ENCODE results near the gene RPS29.

DNA sequence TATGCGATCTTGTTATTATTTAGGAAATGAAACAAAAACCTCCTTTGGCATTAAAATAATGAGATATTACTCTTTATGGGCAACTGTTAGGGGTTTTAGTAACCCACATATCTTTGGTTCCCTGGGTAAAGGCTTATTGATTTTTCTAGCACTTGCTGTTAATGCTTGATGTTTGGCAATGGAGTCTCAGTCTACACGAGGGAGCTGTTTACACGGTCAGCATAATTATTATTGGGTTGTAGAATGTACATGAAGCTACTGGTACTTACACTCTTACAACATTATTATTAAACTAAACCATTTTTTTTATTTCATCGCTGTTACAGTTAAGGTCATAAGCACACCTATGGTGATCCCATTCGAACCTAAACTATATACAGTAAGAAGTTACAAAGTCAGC, 12.1 kb downstream of the RPS29 start:
- TF ChIP-seq, protein P1, sequence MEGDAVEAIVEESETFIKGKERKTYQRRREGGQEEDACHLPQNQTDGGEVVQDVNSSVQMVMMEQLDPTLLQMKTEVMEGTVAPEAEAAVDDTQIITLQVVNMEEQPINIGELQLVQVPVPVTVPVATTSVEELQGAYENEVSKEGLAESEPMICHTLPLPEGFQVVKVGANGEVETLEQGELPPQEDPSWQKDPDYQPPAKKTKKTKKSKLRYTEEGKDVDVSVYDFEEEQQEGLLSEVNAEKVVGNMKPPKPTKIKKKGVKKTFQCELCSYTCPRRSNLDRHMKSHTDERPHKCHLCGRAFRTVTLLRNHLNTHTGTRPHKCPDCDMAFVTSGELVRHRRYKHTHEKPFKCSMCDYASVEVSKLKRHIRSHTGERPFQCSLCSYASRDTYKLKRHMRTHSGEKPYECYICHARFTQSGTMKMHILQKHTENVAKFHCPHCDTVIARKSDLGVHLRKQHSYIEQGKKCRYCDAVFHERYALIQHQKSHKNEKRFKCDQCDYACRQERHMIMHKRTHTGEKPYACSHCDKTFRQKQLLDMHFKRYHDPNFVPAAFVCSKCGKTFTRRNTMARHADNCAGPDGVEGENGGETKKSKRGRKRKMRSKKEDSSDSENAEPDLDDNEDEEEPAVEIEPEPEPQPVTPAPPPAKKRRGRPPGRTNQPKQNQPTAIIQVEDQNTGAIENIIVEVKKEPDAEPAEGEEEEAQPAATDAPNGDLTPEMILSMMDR (CRISPR knock-in tag; IDR thresholded peaks at IDR 0.05), result no peak
- TF ChIP-seq ZNF138 (CRISPR knock-in tag; IDR thresholded peaks at IDR 0.05; ENCODE audit: low read depth) (no peak), EP300 (IDR thresholded peaks at IDR 0.05; ENCODE audit: low read depth in 2 of 2, low read length in 2 of 2) (no peak), EP300 (CRISPR knock-in tag; IDR thresholded peaks at IDR 0.05; ENCODE audit: borderline replicate concordance) (no peak)
- TF ChIP-seq, protein P2, sequence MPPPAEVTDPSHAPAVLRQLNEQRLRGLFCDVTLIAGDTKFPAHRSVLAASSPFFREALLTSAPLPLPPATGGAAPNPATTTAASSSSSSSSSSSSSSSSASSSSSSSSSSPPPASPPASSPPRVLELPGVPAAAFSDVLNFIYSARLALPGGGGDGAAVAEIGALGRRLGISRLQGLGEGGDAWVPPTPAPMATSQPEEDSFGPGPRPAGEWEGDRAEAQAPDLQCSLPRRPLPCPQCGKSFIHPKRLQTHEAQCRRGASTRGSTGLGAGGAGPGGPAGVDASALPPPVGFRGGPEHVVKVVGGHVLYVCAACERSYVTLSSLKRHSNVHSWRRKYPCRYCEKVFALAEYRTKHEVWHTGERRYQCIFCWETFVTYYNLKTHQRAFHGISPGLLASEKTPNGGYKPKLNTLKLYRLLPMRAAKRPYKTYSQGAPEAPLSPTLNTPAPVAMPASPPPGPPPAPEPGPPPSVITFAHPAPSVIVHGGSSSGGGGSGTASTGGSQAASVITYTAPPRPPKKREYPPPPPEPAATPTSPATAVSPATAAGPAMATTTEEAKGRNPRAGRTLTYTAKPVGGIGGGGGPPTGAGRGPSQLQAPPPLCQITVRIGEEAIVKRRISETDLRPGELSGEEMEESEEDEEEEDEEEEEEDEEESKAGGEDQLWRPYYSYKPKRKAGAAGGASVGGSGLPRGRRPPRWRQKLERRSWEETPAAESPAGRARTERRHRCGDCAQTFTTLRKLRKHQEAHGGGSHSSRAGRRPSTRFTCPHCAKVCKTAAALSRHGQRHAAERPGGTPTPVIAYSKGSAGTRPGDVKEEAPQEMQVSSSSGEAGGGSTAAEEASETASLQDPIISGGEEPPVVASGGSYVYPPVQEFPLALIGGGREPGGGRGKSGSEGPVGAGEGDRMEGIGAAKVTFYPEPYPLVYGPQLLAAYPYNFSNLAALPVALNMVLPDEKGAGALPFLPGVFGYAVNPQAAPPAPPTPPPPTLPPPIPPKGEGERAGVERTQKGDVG (CRISPR knock-in tag; IDR thresholded peaks at IDR 0.05; ENCODE audit: borderline replicate concordance), result no peak
- TF ChIP-seq, protein P3, sequence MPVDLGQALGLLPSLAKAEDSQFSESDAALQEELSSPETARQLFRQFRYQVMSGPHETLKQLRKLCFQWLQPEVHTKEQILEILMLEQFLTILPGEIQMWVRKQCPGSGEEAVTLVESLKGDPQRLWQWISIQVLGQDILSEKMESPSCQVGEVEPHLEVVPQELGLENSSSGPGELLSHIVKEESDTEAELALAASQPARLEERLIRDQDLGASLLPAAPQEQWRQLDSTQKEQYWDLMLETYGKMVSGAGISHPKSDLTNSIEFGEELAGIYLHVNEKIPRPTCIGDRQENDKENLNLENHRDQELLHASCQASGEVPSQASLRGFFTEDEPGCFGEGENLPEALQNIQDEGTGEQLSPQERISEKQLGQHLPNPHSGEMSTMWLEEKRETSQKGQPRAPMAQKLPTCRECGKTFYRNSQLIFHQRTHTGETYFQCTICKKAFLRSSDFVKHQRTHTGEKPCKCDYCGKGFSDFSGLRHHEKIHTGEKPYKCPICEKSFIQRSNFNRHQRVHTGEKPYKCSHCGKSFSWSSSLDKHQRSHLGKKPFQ (CRISPR knock-in tag; IDR thresholded peaks at IDR 0.05; ENCODE audit: insufficient replicate concordance), result no peak
